ENCODE results near the gene MAML2. TPM values are rescaled to one million over a fixed set of nuclear protein-coding genes. Genes with fewer than 3 reads are reported as not detected.

The MAML2 gene
- total RNA-seq, 4 donors from 2014 or later: 34.3 to 58.8 (median 56.0) TPM

DNA sequence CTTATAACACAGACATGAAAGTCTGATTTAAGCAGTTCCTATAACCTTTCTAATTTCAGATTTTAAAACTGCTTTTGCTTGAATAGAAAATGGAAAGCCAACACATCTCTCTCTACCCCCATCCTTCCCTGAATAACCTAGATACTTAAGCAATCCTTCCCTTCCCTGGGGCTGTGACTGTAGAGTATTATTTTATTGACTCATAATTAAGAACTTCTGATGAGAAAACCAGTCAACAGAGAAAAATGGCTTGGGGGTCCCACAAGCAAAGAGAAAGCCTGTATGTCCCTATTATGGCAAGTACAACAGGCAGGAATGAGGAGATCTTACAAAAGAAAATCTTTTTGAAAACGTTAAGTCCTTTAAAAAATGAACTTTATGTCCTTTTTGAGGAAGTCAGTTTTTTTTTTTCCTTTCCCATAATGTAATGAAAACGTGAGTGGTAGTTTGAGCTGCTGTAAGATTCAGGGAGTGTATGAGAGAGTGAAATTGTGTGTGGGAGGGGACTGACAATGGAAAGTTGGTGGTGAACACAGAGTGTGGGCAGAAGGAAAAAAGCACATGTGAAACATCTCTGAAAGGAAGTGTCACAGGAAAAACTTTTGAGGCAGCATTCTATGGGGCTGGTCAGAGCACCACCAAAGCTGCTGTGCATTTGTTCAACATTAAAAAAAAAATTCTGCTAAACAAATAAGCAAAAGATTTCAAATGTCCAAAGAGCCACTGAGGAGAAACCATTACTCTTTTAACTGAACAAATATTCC is 154.6 kb downstream of the MAML2 start:
- TF ChIP-seq, protein P1, sequence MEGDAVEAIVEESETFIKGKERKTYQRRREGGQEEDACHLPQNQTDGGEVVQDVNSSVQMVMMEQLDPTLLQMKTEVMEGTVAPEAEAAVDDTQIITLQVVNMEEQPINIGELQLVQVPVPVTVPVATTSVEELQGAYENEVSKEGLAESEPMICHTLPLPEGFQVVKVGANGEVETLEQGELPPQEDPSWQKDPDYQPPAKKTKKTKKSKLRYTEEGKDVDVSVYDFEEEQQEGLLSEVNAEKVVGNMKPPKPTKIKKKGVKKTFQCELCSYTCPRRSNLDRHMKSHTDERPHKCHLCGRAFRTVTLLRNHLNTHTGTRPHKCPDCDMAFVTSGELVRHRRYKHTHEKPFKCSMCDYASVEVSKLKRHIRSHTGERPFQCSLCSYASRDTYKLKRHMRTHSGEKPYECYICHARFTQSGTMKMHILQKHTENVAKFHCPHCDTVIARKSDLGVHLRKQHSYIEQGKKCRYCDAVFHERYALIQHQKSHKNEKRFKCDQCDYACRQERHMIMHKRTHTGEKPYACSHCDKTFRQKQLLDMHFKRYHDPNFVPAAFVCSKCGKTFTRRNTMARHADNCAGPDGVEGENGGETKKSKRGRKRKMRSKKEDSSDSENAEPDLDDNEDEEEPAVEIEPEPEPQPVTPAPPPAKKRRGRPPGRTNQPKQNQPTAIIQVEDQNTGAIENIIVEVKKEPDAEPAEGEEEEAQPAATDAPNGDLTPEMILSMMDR (IDR thresholded peaks at IDR 0.05; ENCODE audit: low read depth): no peak

DNA sequence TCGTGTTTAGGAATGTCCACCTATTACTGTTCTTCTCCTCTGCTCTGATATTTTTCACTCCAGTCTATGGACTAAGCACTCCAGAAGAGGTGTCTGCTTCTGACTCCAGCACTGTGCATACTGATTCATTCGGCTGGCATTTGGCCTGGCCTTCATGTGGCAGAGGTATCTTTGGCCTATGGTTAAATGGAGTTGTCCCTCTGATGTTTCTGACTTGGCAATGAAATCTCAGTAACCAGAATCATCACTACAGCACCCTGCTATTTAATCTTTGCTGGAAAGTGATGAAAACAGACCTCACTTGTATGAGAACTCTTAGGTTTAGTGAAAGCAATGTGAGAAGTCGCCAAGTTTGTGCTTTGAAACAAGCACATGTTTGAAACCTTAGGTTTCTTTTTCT is 155.2 kb downstream of the MAML2 start:
- TF ChIP-seq, protein P1 (IDR thresholded peaks at IDR 0.05; ENCODE audit: low read depth): no peak

DNA sequence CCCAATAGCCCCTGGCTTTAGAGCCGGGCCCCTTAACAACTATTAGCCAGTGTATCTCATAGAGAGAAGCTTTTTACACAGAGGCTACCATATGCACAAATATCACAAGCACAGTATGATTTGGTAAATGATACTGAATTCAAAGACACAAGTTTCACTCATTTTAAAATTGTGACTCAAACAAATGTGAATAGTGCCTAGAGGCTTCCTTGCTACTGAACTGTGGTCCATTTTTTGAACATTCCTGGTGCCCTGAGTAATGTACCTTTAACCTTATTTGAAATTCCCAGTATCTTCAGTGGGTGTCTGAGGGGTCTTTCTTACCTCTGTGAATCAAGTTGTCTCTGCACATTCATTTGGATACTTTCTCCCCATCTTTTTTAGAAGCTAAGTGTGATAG is 156.2 kb downstream of the MAML2 start:
- TF ChIP-seq, protein P1 (IDR thresholded peaks at IDR 0.05; ENCODE audit: low read depth): no peak

DNA sequence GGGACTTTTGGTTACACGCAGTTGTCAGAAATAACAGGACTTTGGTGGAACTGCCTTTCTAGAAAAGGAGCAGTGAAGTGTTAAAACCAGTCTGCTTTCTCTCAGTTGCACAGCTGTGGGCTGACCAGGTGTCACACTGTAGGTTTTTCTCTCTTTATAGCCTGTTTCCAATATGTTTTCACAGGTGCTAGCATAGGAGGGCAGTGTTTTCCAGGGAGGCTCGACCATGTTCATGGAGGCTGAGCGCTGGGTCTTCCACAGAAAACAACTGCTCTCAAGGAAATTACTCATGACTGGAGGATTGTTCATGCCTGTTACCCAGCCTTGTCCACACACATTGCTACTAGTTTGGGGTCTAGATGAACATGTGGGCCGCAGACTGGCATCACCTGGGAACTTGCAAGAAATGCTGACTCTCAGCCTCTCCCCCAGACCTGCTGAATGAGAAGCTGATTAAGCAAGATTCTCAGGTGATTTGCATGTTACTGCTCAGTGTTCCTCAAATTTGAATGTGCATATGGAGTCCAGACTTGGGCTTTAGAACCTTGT is 157.7 kb downstream of the MAML2 start:
- TF ChIP-seq, protein P1 (IDR thresholded peaks at IDR 0.05; ENCODE audit: low read depth): no peak

DNA sequence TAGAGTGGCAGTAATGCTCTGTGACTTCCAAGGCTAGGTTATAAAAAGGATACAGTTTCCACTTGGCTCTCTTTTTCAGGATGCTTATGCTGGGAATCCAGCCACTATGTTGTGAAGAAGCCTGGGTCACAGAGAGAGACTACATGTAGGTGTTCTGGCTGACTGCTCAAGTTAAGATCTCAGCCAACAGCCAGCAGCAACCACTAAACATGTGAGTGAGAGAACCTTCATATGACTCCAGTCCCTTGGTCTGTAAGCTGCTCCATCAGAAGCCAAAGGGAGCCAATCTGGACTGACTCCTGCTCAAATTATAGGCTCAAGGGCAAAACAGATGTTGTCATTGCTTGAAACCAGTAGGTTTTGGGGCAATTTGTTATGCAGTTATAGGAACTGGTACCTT is 162.7 kb downstream of the MAML2 start:
- TF ChIP-seq, protein P1 (IDR thresholded peaks at IDR 0.05; ENCODE audit: low read depth): no peak

DNA sequence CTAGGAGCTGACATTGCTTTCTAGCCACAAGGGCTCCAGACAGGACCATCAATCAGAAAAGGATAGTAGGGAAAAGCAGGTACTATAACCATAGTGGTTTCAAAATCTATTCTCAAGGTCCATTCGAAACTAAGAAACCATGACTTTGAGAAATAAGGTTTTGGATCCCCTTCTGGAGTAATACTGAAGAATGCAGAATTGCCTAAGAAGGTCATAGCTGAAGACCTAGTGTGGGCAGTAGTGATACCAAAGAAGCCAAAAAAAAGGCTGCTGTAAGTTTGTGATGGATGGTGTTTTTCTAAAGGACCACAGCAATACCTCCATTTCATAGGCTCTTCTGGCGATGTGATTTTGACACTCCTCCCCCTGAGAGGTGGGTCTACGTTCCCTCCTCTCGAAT is 163.1 kb downstream of the MAML2 start:
- TF ChIP-seq, protein P1 (IDR thresholded peaks at IDR 0.05; ENCODE audit: low read depth): no peak

DNA sequence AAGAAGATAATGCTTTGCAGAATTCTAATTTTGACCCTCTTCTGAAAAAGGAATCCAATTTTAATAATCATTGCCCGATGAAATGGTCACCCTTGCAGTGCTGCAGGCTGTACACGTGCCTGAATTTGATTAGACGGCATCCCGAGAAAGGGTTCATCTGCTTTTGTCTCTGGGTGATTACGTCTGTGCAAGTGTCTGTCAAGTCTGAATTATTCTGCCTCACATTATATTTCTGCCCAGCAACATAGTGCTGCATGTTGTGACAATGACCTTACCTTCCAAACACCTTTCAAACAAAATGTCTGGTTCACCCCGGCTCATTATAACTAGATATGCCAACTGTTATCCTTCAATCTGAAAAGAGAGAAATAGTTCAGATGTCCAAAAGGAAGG is 164.1 kb downstream of the MAML2 start:
- TF ChIP-seq, protein P1 (IDR thresholded peaks at IDR 0.05; ENCODE audit: low read depth): no peak
